Measurements from ENCODE around the gene SPEG.

GRCh38 chr2:219396863-219397457 lies 37.7 kb upstream of the SPEG start:
- no peak for TF ChIP-seq CTCF (conservative IDR thresholded peaks at IDR 0.05; ENCODE audit: low read depth, low read length)
- TF ChIP-seq EZH2 (IDR thresholded peaks at IDR 0.05; ENCODE audit: low read length, unreplicated experiment), result no peak
- no peak for TF ChIP-seq EZH2phosphoT487 (IDR thresholded peaks at IDR 0.05; ENCODE audit: borderline replicate concordance, low read length)

Measured in PC-3 (cell line).